Neural cell (in vitro differentiated cells): ENCODE data around the gene FKBP10.
A peak's percentile ranks its signal among the peaks of the same experiment; 100 is the strongest.

Source experiments
- CTCF ChIP-seq: fragments of 450-650 bp; IDR thresholded peaks from 2 replicates; pipeline ENCODE4 v1.5.1; 2014; ENCODE audit warnings: antibody characterized with exemption, mild to moderate bottlenecking, moderate library complexity; ENCODE audit not compliant: poor library complexity, severe bottlenecking
- EP300 ChIP-seq: fragments of 450-650 bp; conservative IDR thresholded peaks from 2 replicates; pipeline ENCODE4 v1.6.1; 2014; ENCODE audit warnings: antibody characterized with exemption, mild to moderate bottlenecking, moderate library complexity; ENCODE audit not compliant: poor library complexity, severe bottlenecking
- EZH2 ChIP-seq: fragments of 200-600, 300-800 bp; shearing (Covaris generic), sonication (generic); IDR thresholded peaks from 2 replicates; pipeline ENCODE4 v1.6.1; 2014; ENCODE audit warnings: antibody characterized with exemption, low read length, borderline replicate concordance, mild to moderate bottlenecking; ENCODE audit not compliant: insufficient read depth, poor library complexity, severe bottlenecking
- POLR2AphosphoS5 ChIP-seq: IDR thresholded peaks from 2 replicates; pipeline ENCODE4 v1.6.1; 2012
- REST ChIP-seq: IDR thresholded peaks from 2 replicates; pipeline ENCODE4 v1.6.1; 2012; ENCODE audit warnings: borderline replicate concordance

- TF ChIP-seq POLR2AphosphoS5 (no peak), CTCF (no peak), EZH2 (no peak), EP300 (no peak), REST (peak; percentile 27)
Measured at GRCh38 chr17:41812381-41813151, at the start of gene FKBP10.
